ENCODE measurements around the gene BAX. TPM values are rescaled to one million over a fixed set of nuclear protein-coding genes. Genes with fewer than 3 reads are reported as not detected.
A peak's percentile ranks its signal among the peaks of the same experiment; 100 is the strongest.

BAX gene
- total and polyA plus RNA-seq, 2 of the 13 experiments (the other 11 are each of a cell fraction or from before 2014, with no cell fraction given): 139 to 176 TPM

DNA sequence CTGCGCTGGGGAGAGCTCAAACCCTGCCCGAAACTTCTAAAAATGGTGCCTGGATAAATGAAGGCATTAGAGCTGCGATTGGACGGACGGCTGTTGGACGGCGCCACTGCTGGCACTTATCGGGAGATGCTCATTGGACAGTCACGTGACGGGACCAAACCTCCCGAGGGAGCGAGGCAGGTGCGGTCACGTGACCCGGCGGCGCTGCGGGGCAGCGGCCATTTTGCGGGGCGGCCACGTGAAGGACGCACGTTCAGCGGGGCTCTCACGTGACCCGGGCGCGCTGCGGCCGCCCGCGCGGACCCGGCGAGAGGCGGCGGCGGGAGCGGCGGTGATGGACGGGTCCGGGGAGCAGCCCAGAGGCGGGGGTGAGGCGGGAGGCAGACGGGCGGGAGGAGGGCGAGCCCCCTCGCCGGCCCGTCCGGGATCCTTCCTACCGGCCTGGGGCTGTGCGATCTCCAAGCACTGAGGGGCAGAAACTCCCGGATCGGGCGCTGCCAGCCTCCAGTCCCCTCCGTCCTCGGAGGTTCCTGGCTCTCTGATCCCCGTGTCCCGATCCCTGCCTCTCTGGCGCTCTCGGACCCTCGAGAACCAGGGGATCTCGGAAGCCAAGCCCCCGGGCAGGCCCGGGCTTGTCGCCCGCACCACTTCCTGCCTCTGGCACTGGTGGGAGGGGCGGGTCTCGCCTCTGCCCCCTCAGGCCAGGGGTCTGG is at the start of gene BAX (continued):
- TF ChIP-seq, protein P1, sequence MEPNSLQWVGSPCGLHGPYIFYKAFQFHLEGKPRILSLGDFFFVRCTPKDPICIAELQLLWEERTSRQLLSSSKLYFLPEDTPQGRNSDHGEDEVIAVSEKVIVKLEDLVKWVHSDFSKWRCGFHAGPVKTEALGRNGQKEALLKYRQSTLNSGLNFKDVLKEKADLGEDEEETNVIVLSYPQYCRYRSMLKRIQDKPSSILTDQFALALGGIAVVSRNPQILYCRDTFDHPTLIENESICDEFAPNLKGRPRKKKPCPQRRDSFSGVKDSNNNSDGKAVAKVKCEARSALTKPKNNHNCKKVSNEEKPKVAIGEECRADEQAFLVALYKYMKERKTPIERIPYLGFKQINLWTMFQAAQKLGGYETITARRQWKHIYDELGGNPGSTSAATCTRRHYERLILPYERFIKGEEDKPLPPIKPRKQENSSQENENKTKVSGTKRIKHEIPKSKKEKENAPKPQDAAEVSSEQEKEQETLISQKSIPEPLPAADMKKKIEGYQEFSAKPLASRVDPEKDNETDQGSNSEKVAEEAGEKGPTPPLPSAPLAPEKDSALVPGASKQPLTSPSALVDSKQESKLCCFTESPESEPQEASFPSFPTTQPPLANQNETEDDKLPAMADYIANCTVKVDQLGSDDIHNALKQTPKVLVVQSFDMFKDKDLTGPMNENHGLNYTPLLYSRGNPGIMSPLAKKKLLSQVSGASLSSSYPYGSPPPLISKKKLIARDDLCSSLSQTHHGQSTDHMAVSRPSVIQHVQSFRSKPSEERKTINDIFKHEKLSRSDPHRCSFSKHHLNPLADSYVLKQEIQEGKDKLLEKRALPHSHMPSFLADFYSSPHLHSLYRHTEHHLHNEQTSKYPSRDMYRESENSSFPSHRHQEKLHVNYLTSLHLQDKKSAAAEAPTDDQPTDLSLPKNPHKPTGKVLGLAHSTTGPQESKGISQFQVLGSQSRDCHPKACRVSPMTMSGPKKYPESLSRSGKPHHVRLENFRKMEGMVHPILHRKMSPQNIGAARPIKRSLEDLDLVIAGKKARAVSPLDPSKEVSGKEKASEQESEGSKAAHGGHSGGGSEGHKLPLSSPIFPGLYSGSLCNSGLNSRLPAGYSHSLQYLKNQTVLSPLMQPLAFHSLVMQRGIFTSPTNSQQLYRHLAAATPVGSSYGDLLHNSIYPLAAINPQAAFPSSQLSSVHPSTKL (CRISPR knock-in tag; IDR thresholded peaks at IDR 0.05): peak; percentile 79
- TF ChIP-seq GABPB1 (CRISPR knock-in tag; IDR thresholded peaks at IDR 0.05) (peak; percentile 76), KLF9 (CRISPR knock-in tag; IDR thresholded peaks at IDR 0.05; ENCODE audit: low read depth) (peak; percentile 50; the same call in 1 of the 2 replicates), SP1 (IDR thresholded peaks at IDR 0.05) (no peak), SP1 (CRISPR knock-in tag; IDR thresholded peaks at IDR 0.05) (peak; percentile 30; the same call in 1 of the 2 replicates), NR0B2 (CRISPR knock-in tag; IDR thresholded peaks at IDR 0.05) (peak; percentile 56; the same call in 1 of the 2 replicates), PTBP1 (IDR thresholded peaks at IDR 0.05; ENCODE audit: low read depth, low read length, poor library complexity, severe bottlenecking) (peak; percentile 44), FOXA3 (CRISPR knock-in tag; IDR thresholded peaks at IDR 0.05) (peak; percentile 64), ZBTB38 (CRISPR knock-in tag; IDR thresholded peaks at IDR 0.05) (peak; percentile 52; the same call in 1 of the 2 replicates), POLR2G (IDR thresholded peaks at IDR 0.05; ENCODE audit: low read depth, low read length) (peak; percentile 75), CHD2 (IDR thresholded peaks at IDR 0.05; ENCODE audit: low read depth, low read length) (no peak), ZNF703 (CRISPR knock-in tag; IDR thresholded peaks at IDR 0.05; ENCODE audit: borderline replicate concordance) (0 out of 2 replicates have a peak, but pooled peaks have one; percentile 30), RELA (CRISPR knock-in tag; IDR thresholded peaks at IDR 0.05) (peak; percentile 33; the same call in 1 of the 2 replicates), ELF1 (CRISPR knock-in tag; IDR thresholded peaks at IDR 0.05) (peak; percentile 72), ZNF17 (CRISPR knock-in tag; IDR thresholded peaks at IDR 0.05) (no peak), CBX2 (IDR thresholded peaks at IDR 0.05; ENCODE audit: low read depth, low read length) (no peak), CBX2 (CRISPR knock-in tag; IDR thresholded peaks at IDR 0.05; ENCODE audit: low read depth) (no peak), ZNF235 (CRISPR knock-in tag; IDR thresholded peaks at IDR 0.05; ENCODE audit: borderline replicate concordance) (peak; percentile 54; the same call in 1 of the 2 replicates), NFE2L2 (IDR thresholded peaks at IDR 0.05; ENCODE audit: low read length) (no peak), ZBTB7A (CRISPR knock-in tag; IDR thresholded peaks at IDR 0.05) (peak; percentile 82), ZNF747 (CRISPR knock-in tag; IDR thresholded peaks at IDR 0.05; ENCODE audit: borderline replicate concordance) (no peak), SRSF4 (IDR thresholded peaks at IDR 0.05; ENCODE audit: low read depth, low read length, poor library complexity, severe bottlenecking) (no peak)
- TF ChIP-seq, protein P2, sequence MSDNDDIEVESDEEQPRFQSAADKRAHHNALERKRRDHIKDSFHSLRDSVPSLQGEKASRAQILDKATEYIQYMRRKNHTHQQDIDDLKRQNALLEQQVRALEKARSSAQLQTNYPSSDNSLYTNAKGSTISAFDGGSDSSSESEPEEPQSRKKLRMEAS (IDR thresholded peaks at IDR 0.05): peak; percentile 94
- TF ChIP-seq, protein P3, sequence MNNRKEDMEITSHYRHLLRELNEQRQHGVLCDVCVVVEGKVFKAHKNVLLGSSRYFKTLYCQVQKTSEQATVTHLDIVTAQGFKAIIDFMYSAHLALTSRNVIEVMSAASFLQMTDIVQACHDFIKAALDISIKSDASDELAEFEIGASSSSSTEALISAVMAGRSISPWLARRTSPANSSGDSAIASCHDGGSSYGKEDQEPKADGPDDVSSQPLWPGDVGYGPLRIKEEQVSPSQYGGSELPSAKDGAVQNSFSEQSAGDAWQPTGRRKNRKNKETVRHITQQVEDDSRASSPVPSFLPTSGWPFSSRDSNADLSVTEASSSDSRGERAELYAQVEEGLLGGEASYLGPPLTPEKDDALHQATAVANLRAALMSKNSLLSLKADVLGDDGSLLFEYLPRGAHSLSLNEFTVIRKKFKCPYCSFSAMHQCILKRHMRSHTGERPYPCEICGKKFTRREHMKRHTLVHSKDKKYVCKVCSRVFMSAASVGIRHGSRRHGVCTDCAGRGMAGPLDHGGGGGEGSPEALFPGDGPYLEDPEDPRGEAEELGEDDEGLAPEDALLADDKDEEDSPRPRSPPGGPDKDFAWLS (CRISPR knock-in tag; IDR thresholded peaks at IDR 0.05; ENCODE audit: borderline replicate concordance): no peak
- TF ChIP-seq, protein P4, sequence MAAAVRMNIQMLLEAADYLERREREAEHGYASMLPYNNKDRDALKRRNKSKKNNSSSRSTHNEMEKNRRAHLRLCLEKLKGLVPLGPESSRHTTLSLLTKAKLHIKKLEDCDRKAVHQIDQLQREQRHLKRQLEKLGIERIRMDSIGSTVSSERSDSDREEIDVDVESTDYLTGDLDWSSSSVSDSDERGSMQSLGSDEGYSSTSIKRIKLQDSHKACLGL (CRISPR knock-in tag; IDR thresholded peaks at IDR 0.05): peak; percentile 78
